Measurements from ENCODE around the gene PRKAR1B. TPM values are rescaled to one million over a fixed set of nuclear protein-coding genes. Genes with fewer than 3 reads are reported as not detected.

The PRKAR1B gene
- total RNA-seq, 1 experiment from 2014 or later, result 27.2 TPM

GRCh38 chr7:671415-672042, 55.6 kb downstream of the PRKAR1B start:
- no peak for DNase-seq (ENCODE audit: low spot score)
- CTCF ChIA-PET, result no interaction called here
- intact Hi-C loops (cut with micrococcal nuclease; ENCODE audit: unreplicated experiment), result no loop called here
- H3K27me3 ChIP-seq (replicated peaks; ENCODE audit: insufficient read depth, low read depth, low read length, poor library complexity), result no peaks in the 10 kb centered on the region
- no peaks in the 10 kb centered on the region for H3K9me3 ChIP-seq (ENCODE audit: low read depth, low read length, poor library complexity, severe bottlenecking)
- BruUV-seq (replicated peaks), result no TSS peak
- H3K4me1 ChIP-seq (ENCODE audit: insufficient read depth, low read length, poor library complexity, severe bottlenecking), result no peaks in the 10 kb centered on the region
- H3K27ac ChIP-seq (ENCODE audit: low read depth, low read length, poor library complexity, severe bottlenecking), result no peak overlapping the region
- H3K36me3 ChIP-seq (ENCODE audit: insufficient read depth, low read length, poor library complexity, severe bottlenecking), result no peaks in the 10 kb centered on the region
- no peak overlapping the region for H3K4me3 ChIP-seq (ENCODE audit: low read depth, low read length, poor library complexity, severe bottlenecking)
- TF ChIP-seq CTCF (conservative IDR thresholded peaks at IDR 0.05; ENCODE audit: low read depth, low read length) (no peak), EZH2 (IDR thresholded peaks at IDR 0.05; ENCODE audit: borderline replicate concordance, low read depth, low read length, poor library complexity, severe bottlenecking) (no peak)
- POLR2A ChIA-PET (ENCODE audit: low non-redundant PET), result interaction anchor here (0.6 kb wide), 1 partner anchor 12 kb away, joined by 17 read pairs; no protein-coding TSS in a partner anchor

GRCh38 chr7:670501-671390, 56.3 kb downstream of the PRKAR1B start:
- no TSS peak for BruUV-seq (replicated peaks)
- H3K27ac ChIP-seq (ENCODE audit: low read depth, low read length, poor library complexity, severe bottlenecking), result no peak overlapping the region
- intact Hi-C loops (cut with micrococcal nuclease; ENCODE audit: unreplicated experiment), result no loop called here
- H3K9me3 ChIP-seq (ENCODE audit: low read depth, low read length, poor library complexity, severe bottlenecking), result no peaks in the 10 kb centered on the region
- POLR2A ChIA-PET (ENCODE audit: low non-redundant PET), result interaction anchor here (0.6 kb wide), 1 partner anchor 13 kb away, joined by 17 read pairs; no protein-coding TSS in a partner anchor
- CTCF ChIA-PET, result no interaction called here
- no peaks in the 10 kb centered on the region for H3K27me3 ChIP-seq (replicated peaks; ENCODE audit: insufficient read depth, low read depth, low read length, poor library complexity)
- no peak for TF ChIP-seq EZH2 (IDR thresholded peaks at IDR 0.05; ENCODE audit: borderline replicate concordance, low read depth, low read length, poor library complexity, severe bottlenecking)
- no peak for TF ChIP-seq CTCF (conservative IDR thresholded peaks at IDR 0.05; ENCODE audit: low read depth, low read length)
- H3K4me1 ChIP-seq (ENCODE audit: insufficient read depth, low read length, poor library complexity, severe bottlenecking), result no peaks in the 10 kb centered on the region
- no peak for DNase-seq (ENCODE audit: low spot score)
- H3K4me3 ChIP-seq (ENCODE audit: low read depth, low read length, poor library complexity, severe bottlenecking), result no peak overlapping the region
- H3K36me3 ChIP-seq (ENCODE audit: insufficient read depth, low read length, poor library complexity, severe bottlenecking), result no peaks in the 10 kb centered on the region

GRCh38 chr7:668958-669357, 58.1 kb downstream of the PRKAR1B start:
- ChIA-PET CTCF (no interaction called here), POLR2A (ENCODE audit: low non-redundant PET) (no interaction called here)
- BruUV-seq (replicated peaks), result no TSS peak

More at GRCh38 chr7:668958-669357, 58.1 kb downstream of the PRKAR1B start:
- Histone ChIP-seq H3K27ac (ENCODE audit: low read depth, low read length, poor library complexity, severe bottlenecking) (no peak overlapping the region), H3K4me3 (ENCODE audit: low read depth, low read length, poor library complexity, severe bottlenecking) (no peak overlapping the region), H3K4me1 (ENCODE audit: insufficient read depth, low read length, poor library complexity, severe bottlenecking) (no peaks in the 10 kb centered on the region), H3K9me3 (ENCODE audit: low read depth, low read length, poor library complexity, severe bottlenecking) (no peaks in the 10 kb centered on the region), H3K27me3 (replicated peaks; ENCODE audit: insufficient read depth, low read depth, low read length, poor library complexity) (no peaks in the 10 kb centered on the region), H3K36me3 (ENCODE audit: insufficient read depth, low read length, poor library complexity, severe bottlenecking) (no peaks in the 10 kb centered on the region)
- no peak for TF ChIP-seq EZH2 (IDR thresholded peaks at IDR 0.05; ENCODE audit: borderline replicate concordance, low read depth, low read length, poor library complexity, severe bottlenecking)
- no peak for TF ChIP-seq CTCF (conservative IDR thresholded peaks at IDR 0.05; ENCODE audit: low read depth, low read length)
- intact Hi-C loops (cut with micrococcal nuclease; ENCODE audit: unreplicated experiment), result no loop called here
- DNase-seq (ENCODE audit: low spot score), result no peak

Data from A673 (cell line).